ENCODE results near the gene SLC5A10.
"Not testable (repeated sequence)": the region's sequence is repeated elsewhere in the genome, so short reads cannot be mapped to it uniquely, and the experiment has no call there.

Gene SLC5A10

DNA sequence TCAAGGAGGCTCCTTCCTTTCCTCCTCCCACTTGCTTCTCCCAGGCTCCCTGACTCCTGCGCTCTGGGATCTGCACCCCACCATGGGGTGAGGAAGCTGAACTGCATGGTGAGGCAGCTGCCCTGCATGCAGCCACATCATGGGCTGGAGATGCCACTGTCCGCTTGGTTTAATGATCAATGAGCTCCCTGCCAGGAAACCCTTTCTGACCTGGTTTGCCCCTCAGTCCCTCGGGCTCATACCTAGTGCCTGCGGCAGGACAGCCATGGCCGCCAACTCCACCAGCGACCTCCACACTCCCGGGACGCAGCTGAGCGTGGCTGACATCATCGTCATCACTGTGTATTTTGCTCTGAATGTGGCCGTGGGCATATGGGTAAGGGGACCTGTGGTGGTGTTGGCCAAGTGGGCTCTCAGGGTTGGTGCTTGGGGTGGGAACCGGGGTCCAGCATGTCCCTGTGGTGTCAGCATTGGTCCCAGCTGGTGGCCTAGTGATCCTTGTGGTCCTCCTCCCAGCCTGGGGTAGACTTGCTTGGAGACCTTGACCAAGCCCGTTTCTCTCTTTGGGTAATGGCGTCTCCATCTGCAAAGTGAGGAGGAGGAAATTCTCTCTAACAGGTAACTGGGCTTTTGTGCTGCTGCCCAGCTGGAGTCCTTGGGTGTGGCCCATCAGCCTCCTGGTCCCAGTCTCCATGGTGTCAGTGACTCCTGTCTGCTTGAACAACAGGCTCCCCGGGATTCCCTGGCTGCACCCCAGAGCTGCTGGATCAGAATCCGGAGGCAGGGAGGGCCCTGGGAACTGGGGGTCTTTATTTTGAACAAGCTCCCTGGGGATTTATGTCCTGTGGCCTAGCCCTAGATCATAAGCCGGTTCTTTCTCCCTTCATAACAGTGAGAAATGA is at the start of gene SLC5A10:
SLC5A10 (plus strand) TSS at position 225 of the 902 bp plus-strand sequence; CDS start at position 266, 41 bp downstream.
- DNase-seq (ENCODE audit: low read depth), result no peak

DNA sequence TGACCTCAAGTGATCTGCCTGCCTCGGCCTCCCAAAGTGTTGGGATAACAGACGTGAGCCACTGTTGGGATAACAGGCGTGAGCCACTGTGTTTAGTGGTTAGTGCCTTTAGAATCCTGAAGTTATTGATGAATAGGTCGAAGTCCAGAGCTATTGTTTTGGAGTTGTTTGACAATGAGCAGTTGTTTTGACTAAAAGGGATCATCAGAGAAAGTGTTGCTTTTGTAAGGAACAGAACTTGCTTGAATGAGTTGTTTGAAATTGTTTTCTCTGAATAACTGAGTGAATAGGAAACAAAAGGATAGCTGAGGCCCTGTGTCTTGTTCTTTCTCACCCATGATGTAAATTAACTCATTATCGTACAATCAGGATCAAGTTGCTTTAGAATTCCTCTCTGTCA is 47.5 kb upstream of the SLC5A10 start:
- no peak for DNase-seq (ENCODE audit: low read depth)

GRCh38 chr17:18905226-18905625 is 46.7 kb upstream of the SLC5A10 start:
- DNase-seq (ENCODE audit: low read depth), result no peak

- no peak for DNase-seq (ENCODE audit: low read depth)
Measured at GRCh38 chr17:18910326-18910725, 41.6 kb upstream of the SLC5A10 start.

DNA sequence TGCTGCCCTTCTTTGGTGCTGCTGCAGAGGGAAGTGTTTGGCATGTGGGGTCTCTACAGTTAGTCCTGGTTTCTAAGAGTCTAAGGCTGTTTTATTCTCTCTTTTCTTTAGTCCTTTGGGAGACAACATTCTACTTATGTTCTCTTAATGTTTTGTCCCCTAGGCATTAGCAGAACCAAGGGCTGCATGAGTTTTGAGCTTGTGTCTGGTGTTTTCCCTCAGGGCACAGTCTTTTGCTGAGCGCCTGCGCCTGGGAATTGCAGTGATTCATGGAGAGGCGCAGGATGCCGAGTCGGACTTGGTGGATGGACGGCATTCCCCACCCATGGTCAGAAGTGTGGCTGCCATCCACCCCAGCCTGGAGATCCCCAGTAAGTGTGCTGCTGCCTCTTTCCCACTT is 41.1 kb upstream of the SLC5A10 start:
- no peak for DNase-seq (ENCODE audit: low read depth)

GRCh38 chr17:18916816-18917500 is 35.0 kb upstream of the SLC5A10 start:
- DNase-seq (ENCODE audit: low read depth), result no peak

GRCh38 chr17:18917506-18918032 is 34.4 kb upstream of the SLC5A10 start:
- DNase-seq (ENCODE audit: low read depth), result no peak

DNA sequence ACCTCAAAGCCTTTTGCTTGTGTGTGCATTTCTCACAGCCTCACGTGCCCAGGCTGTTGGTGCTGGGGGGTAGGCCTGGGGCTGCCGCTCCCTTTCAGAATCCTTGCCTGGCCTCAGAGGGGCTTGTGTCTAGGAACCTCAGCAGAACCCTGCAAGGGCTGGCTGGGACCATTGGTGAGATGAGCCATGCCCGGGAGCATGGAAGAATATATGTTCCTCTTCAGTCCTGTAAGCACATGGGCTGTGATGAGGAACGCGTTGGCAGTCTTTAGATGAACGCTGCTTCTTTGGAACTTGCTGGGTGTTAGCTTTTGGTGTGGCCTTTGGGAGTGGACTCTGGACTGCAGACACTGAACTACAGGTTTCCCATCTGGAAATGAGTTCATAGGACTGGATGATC is 32.0 kb upstream of the SLC5A10 start:
- no peak for DNase-seq (ENCODE audit: low read depth)

DNA sequence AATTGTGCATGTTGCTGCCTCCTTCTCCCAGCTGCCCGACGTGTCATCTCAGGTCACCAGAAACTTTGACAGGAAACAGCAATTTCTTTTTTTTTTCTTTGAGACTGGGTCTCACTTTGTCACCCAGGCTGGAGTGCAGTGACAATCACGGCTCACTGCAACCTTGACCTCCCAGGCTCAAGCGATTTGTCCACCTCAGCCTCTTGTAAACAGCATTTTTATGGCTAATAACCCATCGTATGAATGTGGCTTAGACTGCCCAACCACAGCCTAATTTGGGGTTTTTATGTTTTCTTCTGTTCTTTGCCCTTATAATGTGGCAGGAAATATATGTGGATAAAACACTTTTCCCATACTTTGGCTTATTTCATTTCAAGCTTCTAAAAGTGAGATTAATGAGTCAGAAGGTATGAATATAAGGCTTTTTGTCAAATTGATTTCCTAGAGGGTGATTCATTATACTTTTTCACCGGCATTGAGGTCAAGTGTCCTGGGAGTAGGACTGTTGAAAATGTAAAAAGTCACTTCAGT is 31.0 kb upstream of the SLC5A10 start:
- DNase-seq (ENCODE audit: low read depth), result no peak

- DNase-seq (ENCODE audit: low read depth), result no peak
Measured at GRCh38 chr17:18921485-18921884, 30.5 kb upstream of the SLC5A10 start.

GRCh38 chr17:18921912-18922451 is 30.0 kb upstream of the SLC5A10 start:
- DNase-seq (ENCODE audit: low read depth), result no peak

GRCh38 chr17:18922596-18922995 is 29.4 kb upstream of the SLC5A10 start:
- not testable (repeated sequence) for DNase-seq (ENCODE audit: low read depth)

DNA sequence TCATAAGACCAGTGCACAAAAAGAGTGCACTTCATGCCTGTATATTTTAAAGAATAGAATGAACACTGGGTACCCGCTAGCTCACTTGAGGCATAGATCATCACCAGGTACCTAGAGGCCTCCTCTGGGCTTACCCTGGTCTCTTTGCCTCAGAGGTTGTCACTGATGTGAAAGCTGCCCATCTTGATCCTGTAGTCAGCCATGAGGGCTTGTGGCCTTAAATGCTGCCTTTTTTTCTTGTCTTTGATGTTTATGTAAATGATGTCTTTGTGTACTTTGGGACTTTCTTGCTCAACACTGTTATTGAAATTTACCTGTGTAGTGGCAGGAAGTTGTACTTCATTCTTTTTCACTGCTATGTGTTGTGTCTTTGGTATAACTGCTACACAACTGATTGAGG is 26.8 kb upstream of the SLC5A10 start:
- no peak for DNase-seq (ENCODE audit: low read depth)

DNA sequence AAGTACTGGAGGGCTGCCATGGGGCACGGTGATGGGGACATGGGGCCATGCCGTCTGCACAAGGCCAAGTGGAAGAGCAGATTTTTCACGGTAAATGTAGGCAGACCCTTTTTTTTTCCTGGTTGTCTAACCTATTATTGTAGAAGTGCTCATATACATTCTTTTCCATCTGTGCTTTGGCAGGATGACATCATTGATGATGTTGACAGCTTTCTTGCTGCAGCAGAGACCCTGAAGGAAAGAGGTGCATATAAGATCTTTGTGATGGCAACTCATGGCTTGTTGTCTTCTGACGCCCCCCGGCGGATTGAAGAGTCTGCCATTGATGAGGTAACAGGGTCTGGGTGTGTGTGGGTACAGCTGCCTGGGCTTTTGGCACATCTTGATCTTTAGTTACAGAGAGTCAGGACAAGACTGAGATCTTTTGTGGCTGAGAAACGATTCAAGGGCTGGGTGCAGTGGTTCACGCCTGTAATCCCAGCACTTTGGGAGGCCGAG is 23.3 kb upstream of the SLC5A10 start:
- no peak for DNase-seq (ENCODE audit: low read depth)

- no peak for DNase-seq (ENCODE audit: low read depth)
Measured at GRCh38 chr17:18932360-18933055, 19.5 kb upstream of the SLC5A10 start.

GRCh38 chr17:18933102-18934058 is 18.6 kb upstream of the SLC5A10 start:
- no peak for DNase-seq (ENCODE audit: low read depth)

- DNase-seq (ENCODE audit: low read depth), result no peak
Measured at GRCh38 chr17:18937981-18938691, 13.8 kb upstream of the SLC5A10 start.

DNA sequence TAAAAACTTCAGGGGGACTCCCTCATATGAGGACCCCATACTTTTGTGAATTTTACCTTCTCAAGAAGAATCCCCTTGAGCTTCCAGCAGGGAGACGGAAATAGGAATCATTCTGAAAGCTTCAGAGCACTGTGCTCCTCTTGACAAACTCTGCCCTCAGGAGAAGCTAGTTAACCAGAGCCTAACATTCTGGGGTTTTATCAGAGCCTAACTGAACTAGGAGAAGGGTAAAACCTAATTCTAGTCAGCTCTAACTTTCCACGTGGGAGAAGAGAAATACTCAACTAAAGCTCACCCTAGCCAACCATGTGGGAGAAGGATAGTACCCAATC is 13.3 kb upstream of the SLC5A10 start:
- no peak for DNase-seq (ENCODE audit: low read depth)

DNA sequence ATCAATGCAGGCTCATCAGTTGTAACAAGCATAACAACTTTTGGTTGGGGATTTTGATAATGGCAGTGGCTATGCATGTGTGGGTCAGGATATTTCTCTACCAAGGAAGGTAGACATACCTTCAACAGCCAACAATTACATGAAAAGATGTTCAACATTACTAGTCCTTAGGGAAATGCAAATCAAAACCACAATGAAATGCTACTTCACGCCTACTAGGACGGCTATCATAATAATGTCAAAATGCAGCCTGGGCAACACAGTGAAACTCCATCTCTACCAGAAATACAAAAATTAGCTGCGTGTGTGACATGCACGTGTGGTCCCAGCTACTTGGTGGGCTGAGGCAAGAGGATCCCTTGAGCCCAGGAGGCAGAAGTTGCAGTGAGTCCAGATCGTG is 7.3 kb upstream of the SLC5A10 start:
- DNase-seq (ENCODE audit: low read depth), result no peak

GRCh38 chr17:18946536-18946935 is 5.4 kb upstream of the SLC5A10 start:
- DNase-seq (ENCODE audit: low read depth), result no peak

Measured in HS-27A (cell line).